H9 (cell line): ENCODE measurements around the gene ZCWPW2. TPM values are rescaled to one million over a fixed set of nuclear protein-coding genes. Genes with fewer than 3 reads are reported as not detected.
A peak's percentile ranks its signal among the peaks of the same experiment; 100 is the strongest.

Experiments used
- DNase-seq: peaks from one replicate; pipeline ENCODE4 v3.0.0-alpha.2; 2017
- H2AFZ ChIP-seq: one replicate; pipeline ENCODE4 v1.6.1; 2013; ENCODE audit warnings: mild to moderate bottlenecking, low read length, control low read depth, moderate library complexity
- H2AK5ac ChIP-seq: 2 replicates; pipeline ENCODE4 v1.6.1; 2013; ENCODE audit warnings: low read length, control low read depth, mixed read lengths; ENCODE audit not compliant: insufficient read length
- H2BK120ac ChIP-seq: one replicate; pipeline ENCODE4 v1.6.1; 2013; ENCODE audit warnings: low read depth, mild to moderate bottlenecking, low read length, control low read depth, inconsistent platforms; ENCODE audit not compliant: poor library complexity, severe bottlenecking
- H2BK12ac ChIP-seq: 2 replicates; pipeline ENCODE4 v1.6.1; 2013; ENCODE audit warnings: low read length, control low read depth, mixed read lengths, low read depth; ENCODE audit not compliant: insufficient read length
- H2BK15ac ChIP-seq: 2 replicates; pipeline ENCODE4 v1.6.1; 2013; ENCODE audit warnings: low read depth, low read length, control low read depth
- H2BK20ac ChIP-seq: one replicate; pipeline ENCODE4 v1.6.1; 2013; ENCODE audit warnings: low read depth, mild to moderate bottlenecking, low read length, control low read depth, inconsistent platforms; ENCODE audit not compliant: poor library complexity, severe bottlenecking
- H2BK5ac ChIP-seq: 2 replicates; pipeline ENCODE4 v1.6.1; 2013; ENCODE audit warnings: low read length, control low read depth, mixed read lengths; ENCODE audit not compliant: insufficient read length
- H3K14ac ChIP-seq: 2 replicates; pipeline ENCODE4 v1.6.1; 2013; ENCODE audit warnings: low read length, control low read depth; ENCODE audit not compliant: insufficient read depth
- H3K18ac ChIP-seq: 2 replicates; pipeline ENCODE4 v1.6.1; 2013; ENCODE audit warnings: low read depth, mild to moderate bottlenecking, mixed read lengths, low read length, control low read depth; ENCODE audit not compliant: insufficient read length
- H3K23ac ChIP-seq: 2 replicates; pipeline ENCODE4 v1.6.1; 2013; ENCODE audit warnings: low read length, control low read depth, mixed read lengths, low read depth; ENCODE audit not compliant: insufficient read length
- H3K23me2 ChIP-seq: 2 replicates; pipeline ENCODE4 v1.6.1; 2013; ENCODE audit warnings: low read depth, mild to moderate bottlenecking, mixed read lengths, low read length, control low read depth; ENCODE audit not compliant: insufficient read length, poor library complexity, severe bottlenecking
- H3K27ac ChIP-seq: 2 replicates; pipeline ENCODE4 v1.5.1; 2013; ENCODE audit warnings: low read length, control low read depth, mixed read lengths, low read depth; ENCODE audit not compliant: insufficient read length
- H3K27me3 ChIP-seq: 2 replicates; pipeline ENCODE4 v1.6.1; 2013; ENCODE audit warnings: low read length, control low read depth, inconsistent platforms; ENCODE audit not compliant: insufficient read depth
- H3K4ac ChIP-seq: 2 replicates; pipeline ENCODE4 v1.6.1; 2013; ENCODE audit warnings: low read depth, mild to moderate bottlenecking, control low read depth, inconsistent platforms, low read length, moderate library complexity
- H3K4me1 ChIP-seq: 2 replicates; pipeline ENCODE4 v1.6.1; 2013; ENCODE audit warnings: low read length, control low read depth, inconsistent platforms; ENCODE audit not compliant: insufficient read depth
- H3K4me2 ChIP-seq: 2 replicates; pipeline ENCODE4 v1.6.1; 2013; ENCODE audit warnings: low read length, control low read depth, mixed read lengths; ENCODE audit not compliant: insufficient read length, insufficient read depth
- H3K56ac ChIP-seq: 2 replicates; pipeline ENCODE4 v1.6.1; 2013; ENCODE audit warnings: low read depth, mild to moderate bottlenecking, mixed read lengths, low read length, control low read depth; ENCODE audit not compliant: insufficient read length
- H3K79me1 ChIP-seq: 2 replicates; pipeline ENCODE4 v1.6.1; 2013; ENCODE audit warnings: low read depth, mild to moderate bottlenecking, moderate library complexity, low read length, control low read depth, inconsistent platforms; ENCODE audit not compliant: insufficient read depth, poor library complexity, severe bottlenecking
- H3K79me2 ChIP-seq: 2 replicates; pipeline ENCODE4 v1.6.1; 2013; ENCODE audit warnings: low read length, control low read depth, inconsistent platforms; ENCODE audit not compliant: insufficient read depth
- H3K9ac ChIP-seq: 2 replicates; pipeline ENCODE4 v1.6.1; 2013; ENCODE audit warnings: low read length, control low read depth, mixed read lengths; ENCODE audit not compliant: insufficient read length; ENCODE audit errors: extremely low read depth
- H3K9me3 ChIP-seq: one replicate; pipeline ENCODE4 v1.6.1; 2013; ENCODE audit warnings: low read depth, low read length, inconsistent platforms; ENCODE audit not compliant: control insufficient read depth
- H3T11ph ChIP-seq: one replicate; pipeline ENCODE4 v1.6.1; 2013; ENCODE audit warnings: mild to moderate bottlenecking, low read length, control low read depth, inconsistent platforms
- H4K20me1 ChIP-seq: one replicate; pipeline ENCODE4 v1.6.1; 2013; ENCODE audit not compliant: control insufficient read depth, insufficient read length, insufficient read depth
- H4K5ac ChIP-seq: 2 replicates; pipeline ENCODE4 v1.6.1; 2013; ENCODE audit warnings: low read depth, mild to moderate bottlenecking, mixed read lengths, low read length, control low read depth; ENCODE audit not compliant: insufficient read length
- H4K8ac ChIP-seq: replicated peaks from 2 replicates; pipeline ENCODE4 v1.6.1; 2013; ENCODE audit warnings: low read length, control low read depth, mixed read lengths, low read depth; ENCODE audit not compliant: insufficient read length
- H4K91ac ChIP-seq: 2 replicates; pipeline ENCODE4 v1.6.1; 2013; ENCODE audit warnings: low read depth, mild to moderate bottlenecking, moderate library complexity, mixed read lengths, low read length, control low read depth; ENCODE audit not compliant: insufficient read length
- H3K27ac Mint-ChIP-seq, 3 experiments: 2 replicates in 2 of 3; 3 replicates in 1 of 3; pipeline ENCODE4 v1.8.0; 2020 to 2021; ENCODE audit warnings: mixed read lengths in 3 of 3, mild to moderate bottlenecking in 1 of 3, moderate library complexity in 1 of 3
- H3K27me3 Mint-ChIP-seq: 2 replicates; pipeline ENCODE4 v1.8.0; 2021; ENCODE audit warnings: low read depth, mild to moderate bottlenecking, moderate library complexity, mixed read lengths
- H3K36me3 Mint-ChIP-seq, 3 experiments: 2 replicates in 2 of 3; 3 replicates in 1 of 3; pipeline ENCODE4 v1.8.0; 2020 to 2021; ENCODE audit warnings: low read depth in 3 of 3, mixed read lengths in 3 of 3; ENCODE audit not compliant: insufficient read depth in 1 of 3
- H3K4me1 Mint-ChIP-seq, 2 experiments: 2 replicates each; pipeline ENCODE4 v1.8.0; 2020; ENCODE audit warnings: mixed read lengths in 2 of 2
- H3K4me3 Mint-ChIP-seq, 2 experiments: 2 replicates in 1 of 2; 3 replicates in 1 of 2; pipeline ENCODE4 v1.8.0; 2020 to 2021; ENCODE audit warnings: mild to moderate bottlenecking in 2 of 2, mixed read lengths in 2 of 2, moderate library complexity in 1 of 2
- H3K9me3 Mint-ChIP-seq, 2 experiments: 2 replicates in 1 of 2; 3 replicates in 1 of 2; pipeline ENCODE4 v1.8.0; 2020; ENCODE audit warnings: mild to moderate bottlenecking in 2 of 2, mixed read lengths in 2 of 2, moderate library complexity in 1 of 2
- CTCF ChIP-seq: fragments of 200-600 bp; sonication (generic); conservative IDR thresholded peaks from 3 replicates; pipeline ENCODE4 v1.8.0; 2021; ENCODE audit warnings: antibody characterized with exemption, mild to moderate bottlenecking
- WGBS: extraction: QIAGEN DNeasy Blood & Tissue Kit; methylation state at CpG from one replicate; pipeline ENCODE4 v1.1.7; 2013; ENCODE audit warnings: missing lambda C conversion rate, low lambda C conversion rate, mixed read lengths; ENCODE audit not compliant: insufficient read length; ENCODE audit errors: extremely low coverage; 5-methylcytosine and 5-hydroxymethylcytosine counted together
- total RNA-seq: library from RNA; stranded (reverse); gene quantifications from 2 replicates; pipeline ENCODE4 v1.2.1, GENCODE V29; 2021

ZCWPW2 gene
- total RNA-seq, 1 experiment from 2014 or later, result 0.35 TPM

DNA sequence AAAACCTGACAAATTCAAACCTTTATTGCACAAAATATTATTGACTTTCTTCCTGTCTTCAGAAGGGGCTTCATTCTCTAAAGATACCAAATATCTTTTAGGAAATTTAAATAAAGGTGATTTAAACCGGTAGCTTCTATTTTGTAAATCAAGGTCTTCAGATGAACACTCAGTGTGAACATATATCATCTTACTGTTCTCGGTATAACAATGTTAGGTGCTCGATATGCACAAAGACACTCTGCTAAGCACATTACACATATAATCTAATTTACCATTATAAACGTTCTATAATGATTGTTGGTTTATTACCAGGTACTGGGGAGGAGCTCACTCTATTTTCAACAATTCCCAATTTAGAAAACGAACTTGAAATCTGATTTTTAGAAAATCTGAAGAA lies 225.5 kb downstream of the ZCWPW2 start:
- Histone ChIP-seq H3K9me3 (no peaks in the 10 kb centered on the region), H3K18ac (no peak overlapping the region), H3K4me2 (no peak overlapping the region), H3K4me1 (0 out of 2 replicates have a peak, but pooled peaks cover 2% of the 10 kb centered on the region), H2BK20ac (no peak overlapping the region), H2AK5ac (no peak overlapping the region), H2AFZ (no peak overlapping the region), H3K23me2 (peaks cover 11% of the 10 kb centered on the region), H3T11ph (no peak overlapping the region), H2BK5ac (no peak overlapping the region), H3K27me3 (peaks cover 12% of the 10 kb centered on the region; the same call in 1 of the 2 replicates), H4K91ac (no peak overlapping the region), H3K56ac (no peak overlapping the region), H2BK15ac (no peak overlapping the region), H3K79me1 (no peaks in the 10 kb centered on the region), H3K4ac (no peak overlapping the region), H4K5ac (no peak overlapping the region), H3K14ac (no peak overlapping the region), H3K27ac (no peak overlapping the region), H3K9ac (no peak overlapping the region), H3K79me2 (no peaks in the 10 kb centered on the region), H4K20me1 (no peaks in the 10 kb centered on the region), H3K23ac (no peak overlapping the region), H2BK12ac (no peak overlapping the region), H4K8ac (no peak overlapping the region), H2BK120ac (no peak overlapping the region)
- Mint-ChIP-seq H3K4me3 (peak overlapping the region; percentile 87 to 95; a peak in 2 of 5 replicates), H3K9me3 (no peaks in the 10 kb centered on the region), H3K27me3 (peaks cover 50% of the 10 kb centered on the region), H3K27ac (no peak overlapping the region), H3K36me3 (no peaks in the 10 kb centered on the region), H3K4me1 (peaks cover 25 to 29% of the 10 kb centered on the region in 2 experiments)
- TF ChIP-seq CTCF, result no peak
- DNase-seq, result no peak
- WGBS, result no CpG with 5 or more reads among the region's 5 CpGs
